ENCODE measurements around the gene PLEK2.

Gene PLEK2

GRCh38 chr14:67395086-67395875 is 16.7 kb downstream of the PLEK2 start:
- no peak overlapping the region for H3K4me3 ChIP-seq (IDR thresholded peaks at IDR 0.05; ENCODE audit: insufficient read depth, low read depth, low read length)
- no peaks in the 10 kb centered on the region for H3K4me1 ChIP-seq (ENCODE audit: low read depth, poor library complexity, severe bottlenecking)
- no peaks in the 10 kb centered on the region for H3K27me3 ChIP-seq (ENCODE audit: insufficient read depth, low read depth)
- TF ChIP-seq, protein P1, sequence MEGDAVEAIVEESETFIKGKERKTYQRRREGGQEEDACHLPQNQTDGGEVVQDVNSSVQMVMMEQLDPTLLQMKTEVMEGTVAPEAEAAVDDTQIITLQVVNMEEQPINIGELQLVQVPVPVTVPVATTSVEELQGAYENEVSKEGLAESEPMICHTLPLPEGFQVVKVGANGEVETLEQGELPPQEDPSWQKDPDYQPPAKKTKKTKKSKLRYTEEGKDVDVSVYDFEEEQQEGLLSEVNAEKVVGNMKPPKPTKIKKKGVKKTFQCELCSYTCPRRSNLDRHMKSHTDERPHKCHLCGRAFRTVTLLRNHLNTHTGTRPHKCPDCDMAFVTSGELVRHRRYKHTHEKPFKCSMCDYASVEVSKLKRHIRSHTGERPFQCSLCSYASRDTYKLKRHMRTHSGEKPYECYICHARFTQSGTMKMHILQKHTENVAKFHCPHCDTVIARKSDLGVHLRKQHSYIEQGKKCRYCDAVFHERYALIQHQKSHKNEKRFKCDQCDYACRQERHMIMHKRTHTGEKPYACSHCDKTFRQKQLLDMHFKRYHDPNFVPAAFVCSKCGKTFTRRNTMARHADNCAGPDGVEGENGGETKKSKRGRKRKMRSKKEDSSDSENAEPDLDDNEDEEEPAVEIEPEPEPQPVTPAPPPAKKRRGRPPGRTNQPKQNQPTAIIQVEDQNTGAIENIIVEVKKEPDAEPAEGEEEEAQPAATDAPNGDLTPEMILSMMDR (conservative IDR thresholded peaks at IDR 0.05; ENCODE audit: low read depth, low read length), result no peak
- no peaks in the 10 kb centered on the region for H4K20me1 ChIP-seq (ENCODE audit: insufficient read depth)
- no peak overlapping the region for H3K4me2 ChIP-seq
- no peak overlapping the region for H3K27ac ChIP-seq
- no peaks in the 10 kb centered on the region for H3K36me3 ChIP-seq (ENCODE audit: insufficient read depth)
- no peak overlapping the region for H2AFZ ChIP-seq (ENCODE audit: low read depth)
- H3K9ac ChIP-seq, result no peak overlapping the region
- H3K79me2 ChIP-seq (ENCODE audit: insufficient read depth, low read depth), result no peaks in the 10 kb centered on the region

GRCh38 chr14:67393689-67394088 is 18.3 kb downstream of the PLEK2 start:
- Histone ChIP-seq H3K4me3 (IDR thresholded peaks at IDR 0.05; ENCODE audit: insufficient read depth, low read depth, low read length) (no peak overlapping the region), H3K4me2 (no peak overlapping the region), H4K20me1 (ENCODE audit: insufficient read depth) (no peaks in the 10 kb centered on the region), H3K27me3 (ENCODE audit: insufficient read depth, low read depth) (no peaks in the 10 kb centered on the region), H3K9ac (no peak overlapping the region), H3K36me3 (ENCODE audit: insufficient read depth) (no peaks in the 10 kb centered on the region), H3K27ac (no peak overlapping the region), H3K79me2 (ENCODE audit: insufficient read depth, low read depth) (no peaks in the 10 kb centered on the region), H2AFZ (ENCODE audit: low read depth) (no peak overlapping the region), H3K4me1 (ENCODE audit: low read depth, poor library complexity, severe bottlenecking) (no peaks in the 10 kb centered on the region)
- TF ChIP-seq, protein P1 (conservative IDR thresholded peaks at IDR 0.05; ENCODE audit: low read depth, low read length), result no peak

- H2AFZ ChIP-seq (ENCODE audit: low read depth), result no peak overlapping the region
These were observed 19.2 kb downstream of the PLEK2 start for GRCh38 chr14:67392800-67393199.

GRCh38 chr14:67392123-67392522 is 19.8 kb downstream of the PLEK2 start:
- Histone ChIP-seq H3K4me2 (no peak overlapping the region), H3K27ac (no peak overlapping the region)

More at GRCh38 chr14:67392800-67393199, 19.2 kb downstream of the PLEK2 start:
- TF ChIP-seq, protein P1 (conservative IDR thresholded peaks at IDR 0.05; ENCODE audit: low read depth, low read length), result no peak
- H3K4me2 ChIP-seq, result no peak overlapping the region
- H3K36me3 ChIP-seq (ENCODE audit: insufficient read depth), result no peaks in the 10 kb centered on the region
- no peak overlapping the region for H3K4me3 ChIP-seq (IDR thresholded peaks at IDR 0.05; ENCODE audit: insufficient read depth, low read depth, low read length)
- no peaks in the 10 kb centered on the region for H3K79me2 ChIP-seq (ENCODE audit: insufficient read depth, low read depth)
- no peaks in the 10 kb centered on the region for H4K20me1 ChIP-seq (ENCODE audit: insufficient read depth)
- H3K27me3 ChIP-seq (ENCODE audit: insufficient read depth, low read depth), result no peaks in the 10 kb centered on the region
- H3K9ac ChIP-seq, result no peak overlapping the region
- H3K27ac ChIP-seq, result no peak overlapping the region
- no peaks in the 10 kb centered on the region for H3K4me1 ChIP-seq (ENCODE audit: low read depth, poor library complexity, severe bottlenecking)

More at GRCh38 chr14:67392123-67392522, 19.8 kb downstream of the PLEK2 start:
- H3K4me3 ChIP-seq (IDR thresholded peaks at IDR 0.05; ENCODE audit: insufficient read depth, low read depth, low read length), result no peak overlapping the region
- H3K4me1 ChIP-seq (ENCODE audit: low read depth, poor library complexity, severe bottlenecking), result no peaks in the 10 kb centered on the region
- H4K20me1 ChIP-seq (ENCODE audit: insufficient read depth), result no peaks in the 10 kb centered on the region
- H3K27me3 ChIP-seq (ENCODE audit: insufficient read depth, low read depth), result no peaks in the 10 kb centered on the region
- TF ChIP-seq, protein P1 (conservative IDR thresholded peaks at IDR 0.05; ENCODE audit: low read depth, low read length), result no peak
- no peaks in the 10 kb centered on the region for H3K79me2 ChIP-seq (ENCODE audit: insufficient read depth, low read depth)
- H2AFZ ChIP-seq (ENCODE audit: low read depth), result no peak overlapping the region
- no peak overlapping the region for H3K9ac ChIP-seq
- H3K36me3 ChIP-seq (ENCODE audit: insufficient read depth), result no peaks in the 10 kb centered on the region

Data from KMS-11 (cell line).